A549 (cell line): ENCODE data around the gene LBHD1. TPM values are rescaled to one million over a fixed set of nuclear protein-coding genes. Genes with fewer than 3 reads are reported as not detected.

Experiments
- ATAC-seq, 2 experiments: fragments of 200-7000 bp in 1 of 2; fragments of >200 bp in 1 of 2; cut with Nextera tagmentation in 1 of 2; cut with Tn5 transposase in 1 of 2; 3 replicates each; pipeline versions ENCODE4 v1.8.0 to v1.9.1; 2018 to 2020; ENCODE audit warnings: mild to moderate bottlenecking in 1 of 2, moderate library complexity in 1 of 2
- CTCF ChIA-PET: fragments of 300-600 bp; sonication (Branson Sonifier 250); formaldehyde crosslinking; extraction: SDS; loops from one replicate; lab custom pipeline; 2021; ENCODE audit warnings: antibody characterized with exemption, inconsistent platforms; lab: Yijun Ruan, JAX
- POLR2A ChIA-PET: fragments of 350-600 bp; formaldehyde crosslinking; extraction: SDS; loops from one replicate; lab custom pipeline; 2021; ENCODE audit warnings: antibody characterized with exemption, inconsistent platforms; lab: Yijun Ruan, JAX
- DNase-seq, 2 experiments: peaks; one replicate each; pipeline versions ENCODE4 v3.0.0 to v3.0.0-alpha.2; 2011 to 2016; ENCODE audit warnings: low read depth in 1 of 2, low spot score in 1 of 2
- FAIRE-seq: peaks from 2 replicates; lab custom pipeline; 2011; peaks lifted over from hg19 to GRCh38; lab: Jason Lieb, UNC
- H3K27ac ChIP-seq, 2 experiments: fragments of >200 bp; sonication (Bioruptor Twin); formaldehyde crosslinking; 3 replicates each; pipeline ENCODE4 v1.5.1; 2016 to 2017
- H3K4me1 ChIP-seq: fragments of >200 bp; sonication (Bioruptor Twin); formaldehyde crosslinking; 3 replicates; pipeline ENCODE4 v1.6.1; 2016
- H3K4me2 ChIP-seq: fragments of >200 bp; sonication (Bioruptor Twin); formaldehyde crosslinking; 3 replicates; pipeline ENCODE4 v1.6.1; 2016
- H3K4me3 ChIP-seq: fragments of >200 bp; sonication (Bioruptor Twin); formaldehyde crosslinking; 3 replicates; pipeline ENCODE4 v1.5.1; 2016
- H3K9me3 ChIP-seq: fragments of >200 bp; sonication (Bioruptor Twin); formaldehyde crosslinking; 3 replicates; pipeline ENCODE4 v1.6.1; 2016
- BCL3 ChIP-seq: fragments of >200 bp; sonication (Bioruptor Twin); formaldehyde crosslinking; IDR thresholded peaks from 3 replicates; pipeline ENCODE4 v1.6.1; 2016
- CBX2 ChIP-seq: fragments of 200-600 bp; sonication (generic); IDR thresholded peaks from 2 replicates; pipeline ENCODE4 v1.6.1; 2016; ENCODE audit warnings: low read depth, mild to moderate bottlenecking, borderline replicate concordance
- CEBPB ChIP-seq, 2 experiments: fragments of >200 bp in 1 of 2; sonication (Bioruptor Twin) in 1 of 2; formaldehyde crosslinking in 1 of 2; IDR thresholded peaks; 2 replicates each; pipeline ENCODE4 v1.6.1; 2012 to 2016
- CHD2 ChIP-seq: fragments of 150-350 bp; IDR thresholded peaks from 2 replicates; pipeline ENCODE4 v1.6.1; 2014; ENCODE audit warnings: low read length; ENCODE audit not compliant: partially characterized antibody
- CTCF ChIP-seq: fragments of >200 bp; sonication (Bioruptor Twin); formaldehyde crosslinking; IDR thresholded peaks from 3 replicates; pipeline ENCODE4 v1.5.1; 2016
- EHMT2 ChIP-seq: fragments of 200-600 bp; sonication (generic); IDR thresholded peaks from 2 replicates; pipeline ENCODE4 v1.6.1; 2016; ENCODE audit warnings: antibody characterized with exemption, low read depth, mild to moderate bottlenecking, moderate library complexity
- ELK1 ChIP-seq: fragments of 150-350 bp; IDR thresholded peaks from 2 replicates; pipeline ENCODE4 v1.6.1; 2014; ENCODE audit warnings: low read depth, mild to moderate bottlenecking, low read length
- ESRRA ChIP-seq: fragments of 150-350 bp; IDR thresholded peaks from 2 replicates; pipeline ENCODE4 v1.6.1; 2014; ENCODE audit warnings: mild to moderate bottlenecking, low read length, borderline replicate concordance
- FOSL2 ChIP-seq, 2 experiments: fragments of 450-650 bp in 1 of 2; fragments of >200 bp in 1 of 2; sonication (Bioruptor Twin) in 1 of 2; formaldehyde crosslinking; IDR thresholded peaks; 2 replicates each; pipeline versions ENCODE4 v1.5.0 to v1.6.1; 2016 to 2020; ENCODE audit warnings: mild to moderate bottlenecking in 1 of 2, moderate library complexity in 1 of 2
- FOXS1 ChIP-seq: fragments of 250-450 bp; sonication (Bioruptor Pico); IDR thresholded peaks from 2 replicates; pipeline ENCODE4 v1.5.0; 2020; ENCODE audit warnings: mild to moderate bottlenecking, moderate library complexity
- HES2 ChIP-seq: fragments of >200 bp; sonication (Bioruptor Twin); formaldehyde crosslinking; IDR thresholded peaks from 2 replicates; pipeline ENCODE4 v1.6.1; 2016
- MAZ ChIP-seq: fragments of 150-350 bp; IDR thresholded peaks from 2 replicates; pipeline ENCODE4 v1.6.1; 2014; ENCODE audit warnings: antibody characterized with exemption, low read depth, low read length, borderline replicate concordance
- NPAS2 ChIP-seq: fragments of 250-450 bp; sonication (Bioruptor Pico); IDR thresholded peaks from 2 replicates; pipeline ENCODE4 v1.8.0; 2022; ENCODE audit warnings: mild to moderate bottlenecking, moderate library complexity, borderline replicate concordance
- POLR2AphosphoS2 ChIP-seq: conservative IDR thresholded peaks from 2 replicates; pipeline ENCODE4 v1.6.1; 2012; ENCODE audit warnings: low read length, improper control_type of control experiment, inconsistent platforms
- RAD21 ChIP-seq, 2 experiments: fragments of >200 bp in 1 of 2; sonication (Bioruptor Twin) in 1 of 2; formaldehyde crosslinking in 1 of 2; IDR thresholded peaks in 1 of 2; conservative IDR thresholded peaks in 1 of 2; 2 replicates in 1 of 2; 3 replicates in 1 of 2; pipeline ENCODE4 v1.6.1; 2012 to 2018; ENCODE audit warnings: inconsistent platforms in 1 of 2
- RCOR1 ChIP-seq: fragments of 150-350 bp; IDR thresholded peaks from 2 replicates; pipeline ENCODE4 v1.6.1; 2014; ENCODE audit warnings: antibody characterized with exemption, low read length, low read depth
- SMC3 ChIP-seq: fragments of >200 bp; sonication (Bioruptor Twin); formaldehyde crosslinking; IDR thresholded peaks from 3 replicates; pipeline ENCODE4 v1.6.1; 2018; ENCODE audit warnings: inconsistent platforms
- SREBF2 ChIP-seq: fragments of 450-650 bp; IDR thresholded peaks from 2 replicates; pipeline ENCODE4 v1.6.1; 2014; ENCODE audit warnings: mild to moderate bottlenecking, moderate library complexity
- TP53 ChIP-seq: fragments of 250-450 bp; sonication (Bioruptor Pico); IDR thresholded peaks from 2 replicates; pipeline ENCODE4 v1.5.0; 2021; ENCODE audit warnings: mild to moderate bottlenecking, moderate library complexity
- ZFP36 ChIP-seq: fragments of 450-650 bp; IDR thresholded peaks from 2 replicates; pipeline ENCODE4 v1.6.1; 2014; ENCODE audit warnings: borderline replicate concordance; ENCODE audit not compliant: partially characterized antibody
- ZNF302 ChIP-seq: fragments of 250-450 bp; sonication (Bioruptor Pico); IDR thresholded peaks from 2 replicates; pipeline ENCODE4 v1.9.0; 2021; ENCODE audit warnings: inconsistent platforms, mild to moderate bottlenecking, moderate library complexity
- ZSCAN20 ChIP-seq: fragments of 250-450 bp; sonication (Bioruptor Pico); IDR thresholded peaks from 2 replicates; pipeline ENCODE4 v1.8.0; 2022; ENCODE audit warnings: mild to moderate bottlenecking, moderate library complexity
- WGBS: methylation state at CpG from one replicate; pipeline ENCODE4 v1.1.6; 2017; ENCODE audit errors: missing lambda C conversion rate; 5-methylcytosine and 5-hydroxymethylcytosine counted together
- polyA plus RNA-seq, 4 experiments: library from polyadenylated mRNA; depleted of rRNA in 3 of 4; stranded (reverse); fragments of >200 nt; fragmentation: RNase III in 1 of 4; extraction: RNeasy Plus Mini Kit Qiagen cat#74134 plus additional on column Dnase treatment in 1 of 4; gene quantifications; 2 replicates in 3 of 4; 3 replicates in 1 of 4; pipeline ENCODE4 v1.2.3, GENCODE V29; 2011 to 2017

Gene LBHD1
- polyA plus RNA-seq, 2 of the 4 experiments (the other 2 are of a cell fraction) = 4.1 to 6.8 TPM

GRCh38 chr11:62656796-62657429 is 15.2 kb downstream of the LBHD1 start:
- Histone ChIP-seq H3K9me3 (no peaks in the 10 kb centered on the region), H3K4me1 (peaks cover 4% of the 10 kb centered on the region; the same call in 2 of the 3 replicates), H3K4me2 (no peak overlapping the region), H3K4me3 (no peak overlapping the region), H3K27ac (no peak overlapping the region)
- WGBS = 61% methylated on average over 5 of the region's 5 CpGs
- DNase-seq (no peak), ATAC-seq (no peak), FAIRE-seq (no peak)
- CTCF ChIA-PET = interaction anchor here (0.9 to 3.6 kb wide), 5 partner anchors 9 to 44 kb away, joined by 3 to 14 read pairs (median 3); partner anchors contain the start of genes EML3 and ROM1
- TF ChIP-seq EHMT2 (no peak), CEBPB (IDR thresholded peaks at IDR 0.05) (no peak; a peak in 1 of 4 replicates), RAD21 (conservative IDR thresholded peaks at IDR 0.05 in 1 of 2, IDR thresholded peaks at IDR 0.05 in 1 of 2) (no peak)
- POLR2A ChIA-PET = interaction anchor here (1.7 to 3.6 kb wide), 2 partner anchors 8 to 65 kb away, joined by 5 to 35 read pairs; partner anchors contain the start of genes C11orf98, CSKMT and TUT1

- Histone ChIP-seq H3K4me1 (peaks cover 10% of the 10 kb centered on the region; the same call in 2 of the 3 replicates), H3K27ac (no peak overlapping the region; a peak in 1 of 6 replicates), H3K9me3 (no peaks in the 10 kb centered on the region), H3K4me2 (no peak overlapping the region), H3K4me3 (no peak overlapping the region)
- ChIA-PET POLR2A (interaction anchor here (0.7 to 3.6 kb wide), 2 partner anchors 11 to 187 kb away, joined by 4 to 35 read pairs; partner anchors contain the start of genes C11orf98 and CSKMT), CTCF (interaction anchor here (0.6 to 3.6 kb wide), 4 partner anchors 13 to 228 kb away, joined by 3 to 14 read pairs (median 6); partner anchors contain the start of genes EML3 and ROM1)
- TF ChIP-seq TP53 (CRISPR knock-in tag) = no peak
- TF ChIP-seq CTCF = no peak
- TF ChIP-seq FOSL2 (IDR thresholded peaks at IDR 0.05) = no peak
- TF ChIP-seq FOSL2 (CRISPR knock-in tag; IDR thresholded peaks at IDR 0.05) = no peak
- TF ChIP-seq ESRRA = no peak
- no peak for TF ChIP-seq POLR2AphosphoS2
- TF ChIP-seq CHD2 = no peak
- TF ChIP-seq BCL3 = no peak
- TF ChIP-seq SREBF2 = no peak
- no peak for TF ChIP-seq RCOR1
- TF ChIP-seq EHMT2 = no peak
- no peak for TF ChIP-seq MAZ
- TF ChIP-seq ZSCAN20 = no peak
- TF ChIP-seq HES2 = no peak
- TF ChIP-seq ZNF302 (CRISPR knock-in tag) = no peak
- TF ChIP-seq ELK1 = no peak
- no peak for TF ChIP-seq NPAS2 (CRISPR knock-in tag)
- TF ChIP-seq SMC3 = no peak
- no peak for TF ChIP-seq FOXS1 (CRISPR knock-in tag)
- no peak for TF ChIP-seq ZFP36
- TF ChIP-seq CBX2 = no peak
- FAIRE-seq = no peak
- WGBS = 91% methylated on average over 11 of the region's 11 CpGs
- ATAC-seq = no peak
- no peak for DNase-seq
These were observed 17.8 kb downstream of the LBHD1 start for GRCh38 chr11:62654297-62654696.
